Measurements from ENCODE around the gene ZMYND8. TPM values are rescaled to one million over a fixed set of nuclear protein-coding genes. Genes with fewer than 3 reads are reported as not detected.
"Not testable (repeated sequence)": the region's sequence is repeated elsewhere in the genome, so short reads cannot be mapped to it uniquely, and the experiment has no call there.

Gene ZMYND8
- total RNA-seq, result 19.2 and 20.8 TPM in 2 replicates

- no peak for DNase-seq (ENCODE audit: low read depth)
- H3K27me3 ChIP-seq (ENCODE audit: control insufficient read depth, insufficient read depth, low read length), result no peaks in the 10 kb centered on the region
- no peak for TF ChIP-seq CTCF (IDR thresholded peaks at IDR 0.05; ENCODE audit: insufficient read depth, low read length, poor library complexity, severe bottlenecking)
- no peaks in the 10 kb centered on the region for H3K36me3 ChIP-seq (ENCODE audit: control insufficient read depth, insufficient read depth, low read length)
- peak within 1 kb of the TSS; percentile 32 for H3K4me3 ChIP-seq (ENCODE audit: low read depth, low read length)
Measured at GRCh38 chr20:47356526-47357295, at the start of gene ZMYND8. TSS of gene ZMYND8 (minus strand) at chr20:47356699. CDS start at chr20:47356670, 29 bp downstream.

GRCh38 chr20:47405775-47406325 lies 49.4 kb upstream of the ZMYND8 start:
- no peak for DNase-seq (ENCODE audit: low read depth)
- no peaks in the 10 kb centered on the region for H3K27me3 ChIP-seq (ENCODE audit: control insufficient read depth, insufficient read depth, low read length)
- no peaks in the 10 kb centered on the region for H3K36me3 ChIP-seq (ENCODE audit: control insufficient read depth, insufficient read depth, low read length)
- no peak overlapping the region for H3K4me3 ChIP-seq (ENCODE audit: low read depth, low read length)
- TF ChIP-seq CTCF (IDR thresholded peaks at IDR 0.05; ENCODE audit: insufficient read depth, low read length, poor library complexity, severe bottlenecking), result no peak

- no peak for TF ChIP-seq CTCF (IDR thresholded peaks at IDR 0.05; ENCODE audit: insufficient read depth, low read length, poor library complexity, severe bottlenecking)
- no peak for DNase-seq (ENCODE audit: low read depth)
- Histone ChIP-seq H3K4me3 (ENCODE audit: low read depth, low read length) (no peak overlapping the region), H3K36me3 (ENCODE audit: control insufficient read depth, insufficient read depth, low read length) (no peaks in the 10 kb centered on the region), H3K27me3 (ENCODE audit: control insufficient read depth, insufficient read depth, low read length) (no peaks in the 10 kb centered on the region)
Measured at GRCh38 chr20:47400685-47401084, 44.2 kb upstream of the ZMYND8 start.

GRCh38 chr20:47397652-47398301 lies 41.3 kb upstream of the ZMYND8 start:
- Histone ChIP-seq H3K27me3 (ENCODE audit: control insufficient read depth, insufficient read depth, low read length) (no peaks in the 10 kb centered on the region), H3K4me3 (ENCODE audit: low read depth, low read length) (no peak overlapping the region), H3K36me3 (ENCODE audit: control insufficient read depth, insufficient read depth, low read length) (no peaks in the 10 kb centered on the region)
- TF ChIP-seq CTCF (IDR thresholded peaks at IDR 0.05; ENCODE audit: insufficient read depth, low read length, poor library complexity, severe bottlenecking), result no peak
- no peak for DNase-seq (ENCODE audit: low read depth)

- Histone ChIP-seq H3K27me3 (ENCODE audit: control insufficient read depth, insufficient read depth, low read length) (no peaks in the 10 kb centered on the region), H3K4me3 (ENCODE audit: low read depth, low read length) (no peak overlapping the region), H3K36me3 (ENCODE audit: control insufficient read depth, insufficient read depth, low read length) (no peaks in the 10 kb centered on the region)
- no peak for DNase-seq (ENCODE audit: low read depth)
- TF ChIP-seq CTCF (IDR thresholded peaks at IDR 0.05; ENCODE audit: insufficient read depth, low read length, poor library complexity, severe bottlenecking), result no peak
Measured at GRCh38 chr20:47396762-47397476, 40.4 kb upstream of the ZMYND8 start.

- not testable (repeated sequence) for H3K27me3 ChIP-seq (ENCODE audit: control insufficient read depth, insufficient read depth, low read length); H3K4me3 ChIP-seq (ENCODE audit: low read depth, low read length); H3K36me3 ChIP-seq (ENCODE audit: control insufficient read depth, insufficient read depth, low read length); DNase-seq (ENCODE audit: low read depth)
Measured at GRCh38 chr20:47393796-47394514, 37.5 kb upstream of the ZMYND8 start.

Measured in kidney epithelial cell (primary cell).